K562 (cell line): ENCODE measurements around the gene DEFB127. TPM values are rescaled to one million over a fixed set of nuclear protein-coding genes. Genes with fewer than 3 reads are reported as not detected.

Experiments
- CC2D1A ChIP-seq: fragments of 450-650 bp; IDR thresholded peaks from 2 replicates; pipeline ENCODE4 v1.6.1; 2017; ENCODE audit warnings: mild to moderate bottlenecking
- DDX20 ChIP-seq: fragments of 450-650 bp; IDR thresholded peaks from 2 replicates; pipeline ENCODE4 v1.6.1; 2016; ENCODE audit warnings: missing genetic modification characterization, low read depth, mild to moderate bottlenecking, missing compliant biosample characterization, moderate library complexity
- FOXA3 ChIP-seq, 2 experiments: fragments of 450-650 bp in 1 of 2; sonication (generic) in 1 of 2; formaldehyde crosslinking; IDR thresholded peaks in 1 of 2; conservative IDR thresholded peaks in 1 of 2; 2 replicates each; pipeline versions ENCODE4 v1.4.0 to v1.8.0; 2020 to 2022; ENCODE audit warnings: mild to moderate bottlenecking in 2 of 2, missing genetic modification reagents in 1 of 2
- FOXK2 ChIP-seq, 2 experiments: fragments of 450-650 bp; IDR thresholded peaks in 1 of 2; conservative IDR thresholded peaks in 1 of 2; 2 replicates each; pipeline ENCODE4 v1.6.1; 2016; ENCODE audit warnings: low read depth in 2 of 2, mild to moderate bottlenecking in 1 of 2
- KHSRP ChIP-seq: fragments of 450-650 bp; IDR thresholded peaks from 2 replicates; pipeline ENCODE4 v1.6.1; 2017
- LARP7 ChIP-seq: fragments of 450-650 bp; IDR thresholded peaks from 2 replicates; pipeline ENCODE4 v1.6.1; 2016
- MAFF ChIP-seq: IDR thresholded peaks from 2 replicates; pipeline ENCODE4 v1.6.1; 2012; ENCODE audit warnings: low read length, improper control_type of control experiment
- RBM17 ChIP-seq: fragments of 200-400 bp; formaldehyde crosslinking; IDR thresholded peaks from 2 replicates; pipeline ENCODE4 v1.6.1; 2017; ENCODE audit warnings: low read depth, mild to moderate bottlenecking, low read length, borderline replicate concordance
- RBM34 ChIP-seq: fragments of 200-400 bp; formaldehyde crosslinking; IDR thresholded peaks from 2 replicates; pipeline ENCODE4 v1.6.1; 2018; ENCODE audit warnings: low read length, borderline replicate concordance; ENCODE audit not compliant: insufficient read depth
- RFX5 ChIP-seq: IDR thresholded peaks from 2 replicates; pipeline ENCODE4 v1.6.1; 2011; ENCODE audit warnings: low read depth, mild to moderate bottlenecking, improper control_type of control experiment, low read length
- SMC3 ChIP-seq: conservative IDR thresholded peaks from 2 replicates; pipeline ENCODE4 v1.6.1; 2011; ENCODE audit warnings: low read depth, low read length, improper control_type of control experiment; ENCODE audit not compliant: insufficient read depth
- SRSF1 ChIP-seq: fragments of 200-400 bp; formaldehyde crosslinking; IDR thresholded peaks from 2 replicates; pipeline ENCODE4 v1.6.1; 2017; ENCODE audit warnings: mild to moderate bottlenecking, low read depth, low read length, moderate library complexity
- THRAP3 ChIP-seq: fragments of 450-650 bp; IDR thresholded peaks from 2 replicates; pipeline ENCODE4 v1.6.1; 2016; ENCODE audit warnings: mild to moderate bottlenecking, inconsistent platforms, borderline replicate concordance
- ZNF785 ChIP-seq: fragments of 250-450 bp; sonication (Bioruptor Pico); IDR thresholded peaks from 2 replicates; pipeline ENCODE4 v1.4.0; 2020; ENCODE audit warnings: mild to moderate bottlenecking
- polyA plus RNA-seq, 8 experiments: library from polyadenylated mRNA; depleted of rRNA in 4 of 8; stranded (reverse) in 5 of 8; unstranded in 3 of 8; fragments of >200 nt; fragmentation: Nextera tagmentation in 2 of 8; fragmentation: Illumina TruSeq in 1 of 8; extraction: Ambion mirVana in 2 of 8; extraction: Trizol in 1 of 8; gene quantifications; 2 replicates each; pipeline versions ENCODE4 v1.2.1 to v1.2.3, GENCODE V29; 2011 to 2014; ENCODE audit warnings: inconsistent platforms in 1 of 8, missing spikeins in 1 of 8
- total RNA-seq, 7 experiments: library from RNA; depleted of rRNA in 6 of 7; stranded (reverse); fragments of >200 nt in 6 of 7; fragmentation: Illumina TruSeq in 2 of 7; extraction: Trizol in 2 of 7; gene quantifications; 2 replicates each; pipeline versions ENCODE4 v1.2.1 to v1.2.3, GENCODE V29; 2011 to 2021; ENCODE audit warnings: low replicate concordance in 1 of 7
- TF ChIP-seq, protein P1 (sequence below): IDR thresholded peaks from 2 replicates; pipeline ENCODE4 v1.6.1; 2012; ENCODE audit warnings: low read depth, low read length, improper control_type of control experiment, borderline replicate concordance
- TF ChIP-seq, protein P2 (sequence below): fragments of 450-650 bp; formaldehyde crosslinking; IDR thresholded peaks from 2 replicates; pipeline ENCODE4 v1.4.0; 2020; ENCODE audit warnings: mild to moderate bottlenecking, moderate library complexity
- TF ChIP-seq, protein P3 (sequence below): fragments of 450-650 bp; IDR thresholded peaks from 2 replicates; pipeline ENCODE4 v1.7.1; 2018; ENCODE audit warnings: mild to moderate bottlenecking, low read depth; ENCODE audit not compliant: partially characterized antibody
- TF ChIP-seq, protein P4 (sequence below): IDR thresholded peaks from 3 replicates; pipeline ENCODE4 v1.6.1; 2011; ENCODE audit warnings: borderline replicate concordance, mild to moderate bottlenecking; ENCODE audit not compliant: insufficient read length, insufficient read depth
- TF ChIP-seq, protein P5 (sequence below): sonication (generic); formaldehyde crosslinking; IDR thresholded peaks from 2 replicates; pipeline ENCODE4 v1.8.0; 2023; ENCODE audit warnings: mild to moderate bottlenecking, missing genetic modification reagents

DEFB127 gene
- total and polyA plus RNA-seq, 9 of the 15 experiments (the other 6 are each of a cell fraction or from before 2014, with no cell fraction given), result not detected

DNA sequence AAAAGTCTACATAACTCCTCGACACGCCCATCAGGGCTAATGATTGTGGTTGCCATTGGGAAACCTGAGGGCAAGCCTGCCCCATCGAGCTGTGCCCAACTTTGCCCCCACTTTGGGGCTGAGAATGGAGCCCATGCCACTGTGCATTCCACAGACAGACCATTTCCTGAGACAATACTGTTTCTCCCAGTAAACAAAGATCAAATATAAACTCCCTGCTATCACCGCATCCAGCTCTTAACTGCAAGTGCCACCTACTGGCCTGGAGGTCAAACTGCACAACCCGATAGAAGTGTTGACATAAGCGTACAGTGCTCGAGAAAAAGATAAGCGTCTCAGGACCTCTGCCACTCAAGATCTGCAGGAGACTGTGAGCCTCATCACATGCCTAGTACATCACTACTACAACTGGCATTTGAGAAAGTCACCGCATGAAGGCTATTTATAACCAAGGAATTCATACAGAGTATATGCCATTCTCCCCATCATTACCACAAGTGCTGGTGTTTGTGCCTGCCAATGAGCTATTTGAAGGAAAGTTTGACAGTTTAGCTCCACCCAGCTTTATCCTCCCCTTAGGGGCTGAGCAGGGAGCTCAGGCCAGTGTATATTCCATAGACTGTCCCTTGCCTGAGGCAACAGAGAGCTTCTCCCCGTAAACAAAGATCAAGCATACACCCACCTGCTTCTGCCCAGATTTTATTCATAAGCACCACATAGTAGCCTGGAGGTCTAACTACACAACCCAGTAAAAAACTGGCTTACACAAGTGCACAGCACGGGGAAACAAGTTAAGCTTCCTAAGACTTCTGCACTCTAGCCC lies 19.4 kb upstream of the DEFB127 start (continued):
- TF ChIP-seq FOXA3 (CRISPR knock-in tag; conservative IDR thresholded peaks at IDR 0.05 in 1 of 2, IDR thresholded peaks at IDR 0.05 in 1 of 2), result peak; percentile 69 to 71; a peak in 3 of 4 replicates
- TF ChIP-seq, protein P1, sequence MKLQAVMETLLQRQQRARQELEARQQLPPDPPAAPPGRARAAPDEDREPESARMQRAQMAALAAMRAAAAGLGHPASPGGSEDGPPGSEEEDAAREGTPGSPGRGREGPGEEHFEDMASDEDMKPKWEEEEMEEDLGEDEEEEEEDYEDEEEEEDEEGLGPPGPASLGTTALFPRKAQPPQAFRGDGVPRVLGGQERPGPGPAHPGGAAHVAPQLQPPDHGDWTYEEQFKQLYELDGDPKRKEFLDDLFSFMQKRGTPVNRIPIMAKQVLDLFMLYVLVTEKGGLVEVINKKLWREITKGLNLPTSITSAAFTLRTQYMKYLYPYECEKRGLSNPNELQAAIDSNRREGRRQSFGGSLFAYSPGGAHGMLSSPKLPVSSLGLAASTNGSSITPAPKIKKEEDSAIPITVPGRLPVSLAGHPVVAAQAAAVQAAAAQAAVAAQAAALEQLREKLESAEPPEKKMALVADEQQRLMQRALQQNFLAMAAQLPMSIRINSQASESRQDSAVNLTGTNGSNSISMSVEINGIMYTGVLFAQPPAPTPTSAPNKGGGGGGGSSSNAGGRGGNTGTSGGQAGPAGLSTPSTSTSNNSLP, result no peak
- TF ChIP-seq CC2D1A, result peak; percentile 87
- TF ChIP-seq, protein P2, sequence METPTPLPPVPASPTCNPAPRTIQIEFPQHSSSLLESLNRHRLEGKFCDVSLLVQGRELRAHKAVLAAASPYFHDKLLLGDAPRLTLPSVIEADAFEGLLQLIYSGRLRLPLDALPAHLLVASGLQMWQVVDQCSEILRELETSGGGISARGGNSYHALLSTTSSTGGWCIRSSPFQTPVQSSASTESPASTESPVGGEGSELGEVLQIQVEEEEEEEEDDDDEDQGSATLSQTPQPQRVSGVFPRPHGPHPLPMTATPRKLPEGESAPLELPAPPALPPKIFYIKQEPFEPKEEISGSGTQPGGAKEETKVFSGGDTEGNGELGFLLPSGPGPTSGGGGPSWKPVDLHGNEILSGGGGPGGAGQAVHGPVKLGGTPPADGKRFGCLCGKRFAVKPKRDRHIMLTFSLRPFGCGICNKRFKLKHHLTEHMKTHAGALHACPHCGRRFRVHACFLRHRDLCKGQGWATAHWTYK (CRISPR knock-in tag), result no peak
- no peak for TF ChIP-seq MAFF
- TF ChIP-seq RFX5, result no peak
- TF ChIP-seq SMC3, result peak; percentile 22; the same call in 1 of the 2 replicates
- TF ChIP-seq, protein P3, sequence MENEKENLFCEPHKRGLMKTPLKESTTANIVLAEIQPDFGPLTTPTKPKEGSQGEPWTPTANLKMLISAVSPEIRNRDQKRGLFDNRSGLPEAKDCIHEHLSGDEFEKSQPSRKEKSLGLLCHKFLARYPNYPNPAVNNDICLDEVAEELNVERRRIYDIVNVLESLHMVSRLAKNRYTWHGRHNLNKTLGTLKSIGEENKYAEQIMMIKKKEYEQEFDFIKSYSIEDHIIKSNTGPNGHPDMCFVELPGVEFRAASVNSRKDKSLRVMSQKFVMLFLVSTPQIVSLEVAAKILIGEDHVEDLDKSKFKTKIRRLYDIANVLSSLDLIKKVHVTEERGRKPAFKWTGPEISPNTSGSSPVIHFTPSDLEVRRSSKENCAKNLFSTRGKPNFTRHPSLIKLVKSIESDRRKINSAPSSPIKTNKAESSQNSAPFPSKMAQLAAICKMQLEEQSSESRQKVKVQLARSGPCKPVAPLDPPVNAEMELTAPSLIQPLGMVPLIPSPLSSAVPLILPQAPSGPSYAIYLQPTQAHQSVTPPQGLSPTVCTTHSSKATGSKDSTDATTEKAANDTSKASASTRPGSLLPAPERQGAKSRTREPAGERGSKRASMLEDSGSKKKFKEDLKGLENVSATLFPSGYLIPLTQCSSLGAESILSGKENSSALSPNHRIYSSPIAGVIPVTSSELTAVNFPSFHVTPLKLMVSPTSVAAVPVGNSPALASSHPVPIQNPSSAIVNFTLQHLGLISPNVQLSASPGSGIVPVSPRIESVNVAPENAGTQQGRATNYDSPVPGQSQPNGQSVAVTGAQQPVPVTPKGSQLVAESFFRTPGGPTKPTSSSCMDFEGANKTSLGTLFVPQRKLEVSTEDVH, result no peak
- no peak for TF ChIP-seq SRSF1
- TF ChIP-seq LARP7, result no peak
- no peak for TF ChIP-seq DDX20 (tag)
- TF ChIP-seq, protein P4, sequence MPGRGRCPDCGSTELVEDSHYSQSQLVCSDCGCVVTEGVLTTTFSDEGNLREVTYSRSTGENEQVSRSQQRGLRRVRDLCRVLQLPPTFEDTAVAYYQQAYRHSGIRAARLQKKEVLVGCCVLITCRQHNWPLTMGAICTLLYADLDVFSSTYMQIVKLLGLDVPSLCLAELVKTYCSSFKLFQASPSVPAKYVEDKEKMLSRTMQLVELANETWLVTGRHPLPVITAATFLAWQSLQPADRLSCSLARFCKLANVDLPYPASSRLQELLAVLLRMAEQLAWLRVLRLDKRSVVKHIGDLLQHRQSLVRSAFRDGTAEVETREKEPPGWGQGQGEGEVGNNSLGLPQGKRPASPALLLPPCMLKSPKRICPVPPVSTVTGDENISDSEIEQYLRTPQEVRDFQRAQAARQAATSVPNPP, result no peak
- no peak for TF ChIP-seq ZNF785
- 0 out of 4 replicates have a peak, but pooled peaks of 1 of the 2 experiments have one; percentile 21 for TF ChIP-seq FOXK2 (conservative IDR thresholded peaks at IDR 0.05 in 1 of 2, IDR thresholded peaks at IDR 0.05 in 1 of 2; ENCODE audit: low read depth in 2 of 2)
- no peak for TF ChIP-seq THRAP3
- TF ChIP-seq KHSRP, result no peak
- no peak for TF ChIP-seq RBM17
- no peak for TF ChIP-seq RBM34
- TF ChIP-seq, protein P5, sequence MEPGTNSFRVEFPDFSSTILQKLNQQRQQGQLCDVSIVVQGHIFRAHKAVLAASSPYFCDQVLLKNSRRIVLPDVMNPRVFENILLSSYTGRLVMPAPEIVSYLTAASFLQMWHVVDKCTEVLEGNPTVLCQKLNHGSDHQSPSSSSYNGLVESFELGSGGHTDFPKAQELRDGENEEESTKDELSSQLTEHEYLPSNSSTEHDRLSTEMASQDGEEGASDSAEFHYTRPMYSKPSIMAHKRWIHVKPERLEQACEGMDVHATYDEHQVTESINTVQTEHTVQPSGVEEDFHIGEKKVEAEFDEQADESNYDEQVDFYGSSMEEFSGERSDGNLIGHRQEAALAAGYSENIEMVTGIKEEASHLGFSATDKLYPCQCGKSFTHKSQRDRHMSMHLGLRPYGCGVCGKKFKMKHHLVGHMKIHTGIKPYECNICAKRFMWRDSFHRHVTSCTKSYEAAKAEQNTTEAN, result no peak
